Measurements from ENCODE around the gene MARCKS.

Gene MARCKS

GRCh38 chr6:113824866-113825265 lies 32.3 kb upstream of the MARCKS start:
- no peak overlapping the region for H3K27ac ChIP-seq (ENCODE audit: poor library complexity, severe bottlenecking)

GRCh38 chr6:113825781-113826180 lies 31.4 kb upstream of the MARCKS start:
- DNase-seq (ENCODE audit: low spot score), result no peak
- no peaks in the 10 kb centered on the region for H3K4me1 ChIP-seq (ENCODE audit: insufficient read depth, poor library complexity, severe bottlenecking)
- H3K27ac ChIP-seq (ENCODE audit: poor library complexity, severe bottlenecking), result no peak overlapping the region
- ATAC-seq (ENCODE audit: low read depth), result no peak
- no peaks in the 10 kb centered on the region for H3K27me3 ChIP-seq (ENCODE audit: insufficient read depth, poor library complexity, severe bottlenecking)
- H3K9me3 ChIP-seq (ENCODE audit: severe bottlenecking), result no peaks in the 10 kb centered on the region
- TF ChIP-seq CTCF (IDR thresholded peaks at IDR 0.05; ENCODE audit: poor library complexity, severe bottlenecking), result no peak
- no peak overlapping the region for H3K4me3 ChIP-seq (ENCODE audit: severe bottlenecking)
- H3K36me3 ChIP-seq (ENCODE audit: low read depth), result no peaks in the 10 kb centered on the region

More at GRCh38 chr6:113824866-113825265, 32.3 kb upstream of the MARCKS start:
- Histone ChIP-seq H3K36me3 (ENCODE audit: low read depth) (no peaks in the 10 kb centered on the region), H3K9me3 (ENCODE audit: severe bottlenecking) (no peaks in the 10 kb centered on the region), H3K4me3 (ENCODE audit: severe bottlenecking) (no peak overlapping the region), H3K4me1 (ENCODE audit: insufficient read depth, poor library complexity, severe bottlenecking) (no peaks in the 10 kb centered on the region), H3K27me3 (ENCODE audit: insufficient read depth, poor library complexity, severe bottlenecking) (no peaks in the 10 kb centered on the region)
- TF ChIP-seq CTCF (IDR thresholded peaks at IDR 0.05; ENCODE audit: poor library complexity, severe bottlenecking), result no peak
- DNase-seq (ENCODE audit: low spot score), result no peak
- ATAC-seq (ENCODE audit: low read depth), result no peak

GRCh38 chr6:113828984-113829695 lies 28.0 kb upstream of the MARCKS start:
- Histone ChIP-seq H3K36me3 (ENCODE audit: low read depth) (no peaks in the 10 kb centered on the region), H3K27ac (ENCODE audit: poor library complexity, severe bottlenecking) (no peak overlapping the region), H3K9me3 (ENCODE audit: severe bottlenecking) (no peaks in the 10 kb centered on the region), H3K4me1 (ENCODE audit: insufficient read depth, poor library complexity, severe bottlenecking) (no peaks in the 10 kb centered on the region), H3K27me3 (ENCODE audit: insufficient read depth, poor library complexity, severe bottlenecking) (no peaks in the 10 kb centered on the region), H3K4me3 (ENCODE audit: severe bottlenecking) (no peak overlapping the region)
- no peak for ATAC-seq (ENCODE audit: low read depth)
- no peak for TF ChIP-seq CTCF (IDR thresholded peaks at IDR 0.05; ENCODE audit: poor library complexity, severe bottlenecking)
- DNase-seq (ENCODE audit: low spot score), result no peak

- Histone ChIP-seq H3K4me1 (ENCODE audit: insufficient read depth, poor library complexity, severe bottlenecking) (no peaks in the 10 kb centered on the region), H3K4me3 (ENCODE audit: severe bottlenecking) (no peak overlapping the region), H3K36me3 (ENCODE audit: low read depth) (no peaks in the 10 kb centered on the region), H3K9me3 (ENCODE audit: severe bottlenecking) (no peaks in the 10 kb centered on the region), H3K27me3 (ENCODE audit: insufficient read depth, poor library complexity, severe bottlenecking) (no peaks in the 10 kb centered on the region), H3K27ac (ENCODE audit: poor library complexity, severe bottlenecking) (no peak overlapping the region)
- DNase-seq (ENCODE audit: low spot score) (no peak), ATAC-seq (ENCODE audit: low read depth) (no peak)
- TF ChIP-seq CTCF (IDR thresholded peaks at IDR 0.05; ENCODE audit: poor library complexity, severe bottlenecking), result no peak
Observed at GRCh38 chr6:113829696-113830045, 27.5 kb upstream of the MARCKS start.

GRCh38 chr6:113830140-113830539 lies 27.0 kb upstream of the MARCKS start:
- no peak overlapping the region for H3K27ac ChIP-seq (ENCODE audit: poor library complexity, severe bottlenecking)
- H3K4me1 ChIP-seq (ENCODE audit: insufficient read depth, poor library complexity, severe bottlenecking), result no peaks in the 10 kb centered on the region
- DNase-seq (ENCODE audit: low spot score) (no peak), ATAC-seq (ENCODE audit: low read depth) (no peak)
- no peaks in the 10 kb centered on the region for H3K27me3 ChIP-seq (ENCODE audit: insufficient read depth, poor library complexity, severe bottlenecking)
- H3K36me3 ChIP-seq (ENCODE audit: low read depth), result no peaks in the 10 kb centered on the region
- no peak overlapping the region for H3K4me3 ChIP-seq (ENCODE audit: severe bottlenecking)
- TF ChIP-seq CTCF (IDR thresholded peaks at IDR 0.05; ENCODE audit: poor library complexity, severe bottlenecking), result no peak
- no peaks in the 10 kb centered on the region for H3K9me3 ChIP-seq (ENCODE audit: severe bottlenecking)
